GM11168 (cell line): ENCODE results near the gene RPS3A.
"Not testable (repeated sequence)": the region's sequence is repeated elsewhere in the genome, so short reads cannot be mapped to it uniquely, and the experiment has no call there.

Experiments
- in situ Hi-C: fragments of 300-500 bp; cut with MboI; formaldehyde crosslinking; loops from one replicate; pipeline ENCODE4 v1.12.0; 2022; ENCODE audit warnings: low sequenced_read_pairs; ENCODE audit not compliant: unreplicated experiment

Gene RPS3A

GRCh38 chr4:151110236-151110635, 10.8 kb downstream of the RPS3A start:
- in situ Hi-C loops = loop anchor here (25.0 kb wide), 1 partner anchor 502 kb away; no protein-coding TSS in a partner anchor

GRCh38 chr4:151114338-151114737, 14.9 kb downstream of the RPS3A start:
- in situ Hi-C loops = loop anchor here (25.0 kb wide), 1 partner anchor 498 kb away; no protein-coding TSS in a partner anchor

GRCh38 chr4:151114986-151115385, 15.6 kb downstream of the RPS3A start:
- in situ Hi-C loops = loop anchor here (25.0 kb wide), 1 partner anchor 497 kb away; no protein-coding TSS in a partner anchor

GRCh38 chr4:151117371-151117962, 18.0 kb downstream of the RPS3A start:
- in situ Hi-C loops = loop anchor here (25.0 kb wide), 1 partner anchor 495 kb away; no protein-coding TSS in a partner anchor

GRCh38 chr4:151129796-151130195, 30.4 kb downstream of the RPS3A start:
- in situ Hi-C loops = no loop called here

GRCh38 chr4:151133311-151133710, 33.9 kb downstream of the RPS3A start:
- in situ Hi-C loops = no loop called here

GRCh38 chr4:151136048-151136447, 36.6 kb downstream of the RPS3A start:
- in situ Hi-C loops = not testable (repeated sequence)

- in situ Hi-C loops = no loop called here
Measured at GRCh38 chr4:151139814-151140213, 40.4 kb downstream of the RPS3A start.

GRCh38 chr4:151142758-151143157, 43.3 kb downstream of the RPS3A start:
- in situ Hi-C loops = no loop called here

- in situ Hi-C loops = no loop called here
Measured at GRCh38 chr4:151143162-151143561, 43.7 kb downstream of the RPS3A start.

GRCh38 chr4:151143811-151144210, 44.4 kb downstream of the RPS3A start:
- in situ Hi-C loops = no loop called here

- in situ Hi-C loops = no loop called here
Measured at GRCh38 chr4:151144329-151145072, 45.1 kb downstream of the RPS3A start.

GRCh38 chr4:151147000-151147399, 47.6 kb downstream of the RPS3A start:
- in situ Hi-C loops = no loop called here

GRCh38 chr4:151148261-151148660, 48.8 kb downstream of the RPS3A start:
- in situ Hi-C loops = no loop called here

- in situ Hi-C loops = no loop called here
Measured at GRCh38 chr4:151150821-151151580, 51.6 kb downstream of the RPS3A start.

- in situ Hi-C loops = no loop called here
Measured at GRCh38 chr4:151152028-151152427, 52.6 kb downstream of the RPS3A start.

- in situ Hi-C loops = no loop called here
Measured at GRCh38 chr4:151153585-151153984, 54.2 kb downstream of the RPS3A start.
